Regular cardiac myocyte (primary cell): Measurements from ENCODE around the gene RABAC1. TPM values are rescaled to one million over a fixed set of nuclear protein-coding genes. Genes with fewer than 3 reads are reported as not detected.

ENCODE experiments used
- total RNA-seq: library from RNA; depleted of rRNA; stranded (reverse); fragments of >200 nt; gene quantifications from 2 replicates; pipeline ENCODE4 v1.2.3, GENCODE V29; 2014

The RABAC1 gene, protein sequence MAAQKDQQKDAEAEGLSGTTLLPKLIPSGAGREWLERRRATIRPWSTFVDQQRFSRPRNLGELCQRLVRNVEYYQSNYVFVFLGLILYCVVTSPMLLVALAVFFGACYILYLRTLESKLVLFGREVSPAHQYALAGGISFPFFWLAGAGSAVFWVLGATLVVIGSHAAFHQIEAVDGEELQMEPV
- 141 and 201 TPM in 2 replicates for total RNA-seq

GRCh38 chr19:41959056-41960053, at the start of gene RABAC1:
RABAC1 (minus strand) TSS chr19:41959321; CDS start chr19:41959292, 29 bp downstream.

DNA sequence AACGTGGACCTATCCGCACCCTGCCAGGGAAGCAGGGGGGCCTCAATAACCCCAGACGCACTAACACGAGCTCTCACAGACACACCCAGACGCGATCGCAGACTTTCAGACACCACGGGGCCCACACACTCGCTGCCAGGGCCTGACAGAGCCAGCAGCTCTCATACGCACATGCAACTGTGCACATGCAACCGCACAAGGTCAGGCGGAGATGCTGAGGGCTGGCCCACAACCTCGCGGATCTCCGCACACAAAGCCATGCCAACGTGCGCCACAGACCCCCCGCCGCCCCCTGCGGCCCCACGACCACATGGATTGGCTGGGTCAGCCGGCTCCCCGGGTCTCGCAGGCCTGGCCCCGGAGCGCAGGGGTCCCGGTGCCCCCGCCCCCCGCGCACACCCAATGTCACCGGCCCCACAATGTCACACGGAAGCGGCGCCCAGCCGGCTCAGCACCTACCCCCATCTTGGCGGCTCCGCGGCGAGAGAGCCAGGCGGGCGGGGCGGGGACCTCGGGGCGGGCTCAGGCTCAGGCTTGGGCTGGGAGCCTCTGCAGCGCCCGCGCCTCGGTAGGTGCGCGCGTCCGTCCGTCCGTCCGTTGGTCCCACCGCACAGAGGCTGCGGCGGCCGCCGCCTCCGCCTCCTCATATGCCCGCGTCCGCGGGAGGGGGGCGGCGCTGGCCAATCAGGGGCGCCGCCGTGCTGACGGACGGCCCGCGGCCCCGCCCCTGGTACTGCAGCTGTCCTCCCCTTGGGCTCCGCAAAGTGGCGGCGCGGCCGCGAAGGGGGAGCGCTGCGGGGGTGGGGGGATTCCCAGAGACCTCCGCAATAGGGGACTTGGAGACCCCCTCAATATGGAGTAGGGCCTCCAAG, 34.7 kb upstream of the RABAC1 start, which contains the start of gene ATP1A3:
Gene ATP1A3 (minus strand): TSS at position 619 of the 872 bp plus-strand sequence. CDS start 154 bp downstream, at position 465.

DNA sequence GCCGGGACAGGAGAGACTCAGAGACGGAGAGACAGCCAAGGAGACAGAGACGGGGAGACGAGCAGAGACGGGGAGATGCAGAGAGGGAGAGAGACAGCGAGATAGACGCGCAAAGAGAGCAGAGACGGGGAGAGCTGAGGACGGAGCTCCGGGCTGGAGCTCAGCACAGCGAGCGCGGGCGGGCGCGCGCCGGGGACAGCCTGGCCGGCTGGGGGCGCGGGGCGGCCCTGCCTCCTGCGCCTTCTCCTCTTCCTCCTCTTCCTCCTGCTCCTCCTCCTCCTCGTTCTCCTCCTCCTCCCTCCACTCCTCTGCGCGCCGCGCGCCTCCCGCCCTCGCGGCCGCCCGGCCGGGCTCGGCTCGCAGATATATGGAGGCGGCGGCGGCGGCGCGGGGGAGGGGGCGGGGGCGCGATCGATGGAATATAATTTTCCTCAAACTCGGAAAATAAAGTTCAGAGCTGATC, 30.9 kb downstream of the RABAC1 start, which contains the start of gene ERFL:
Gene ERFL (minus strand): TSS at position 229 of the 463 bp plus-strand sequence. CDS start 15,530 bp downstream, outside the sequence.

Other genes starting within 250 kb of the RABAC1 start
- gene CEACAM6, start 203.8 kb downstream of the RABAC1 start, total RNA-seq = not detected in 2 replicates
- gene CEACAM3, start 162.7 kb downstream of the RABAC1 start, total RNA-seq = not detected in 2 replicates
- gene LYPD4, start 114.6 kb downstream of the RABAC1 start, total RNA-seq = not detected in 2 replicates
- gene DMRTC2, start 114.3 kb downstream of the RABAC1 start, total RNA-seq = not detected in 2 replicates
- gene RPS19, start 99.1 kb downstream of the RABAC1 start, total RNA-seq = 1,514 and 2,811 TPM in 2 replicates
- gene CD79A, start 82.0 kb downstream of the RABAC1 start, total RNA-seq = 0.19 TPM in 1 of 2 replicates, not detected in the other
- gene ARHGEF1, start 76.1 kb downstream of the RABAC1 start, total RNA-seq = 25.1 and 51.6 TPM in 2 replicates
- gene ERFL, start 30.9 kb downstream of the RABAC1 start, total RNA-seq = under 0.01 TPM in 1 of 2 replicates, not detected in the other
- gene ATP1A3, start 34.9 kb upstream of the RABAC1 start, total RNA-seq = under 0.01 TPM in 1 of 2 replicates, not detected in the other
- gene GRIK5, start 110.9 kb upstream of the RABAC1 start, total RNA-seq = 0.19 and 0.28 TPM in 2 replicates
- 7.6 and 12.7 TPM in 2 replicates for gene ZNF574, start 116.8 kb upstream of the RABAC1 start, total RNA-seq
- gene POU2F2, start 173.1 kb upstream of the RABAC1 start, total RNA-seq = 0.19 and 0.56 TPM in 2 replicates